ENCODE results near the gene KCNMA1.

KCNMA1 gene

GRCh38 chr10:77289790-77290189 is 347.8 kb downstream of the KCNMA1 start:
- no peak overlapping the region for H2BK15ac ChIP-seq (ENCODE audit: low read length)
- H3K4me1 ChIP-seq (ENCODE audit: control insufficient read depth in 2 of 2, insufficient read depth in 1 of 2, low read depth in 1 of 2, low read length in 2 of 2): peaks cover 0 to 31% of the 10 kb centered on the region in 2 donors
- no peak overlapping the region for H3K27ac ChIP-seq (replicated peaks; ENCODE audit: low read length)
- no peak overlapping the region for H2BK5ac ChIP-seq (ENCODE audit: low read length)
- H4K8ac ChIP-seq (ENCODE audit: low read depth, low read length): no peak overlapping the region
- WGBS, 2 donors (ENCODE audit: extremely low coverage in 2 of 2, insufficient read length in 2 of 2, insufficient replicate concordance in 1 of 2): no CpG with 5 or more reads among the region's 5 CpGs
- no peak overlapping the region for H3K23ac ChIP-seq (ENCODE audit: low read depth, low read length, poor library complexity)
- H3K4ac ChIP-seq (ENCODE audit: low read length): no peak overlapping the region
- no peak overlapping the region for H3K9ac ChIP-seq (ENCODE audit: low read depth, low read length, poor library complexity)
- no peaks in the 10 kb centered on the region for H3K9me3 ChIP-seq (replicated peaks in 1 of 2; ENCODE audit: control insufficient read depth in 2 of 2, insufficient read depth in 1 of 2, low read depth in 1 of 2, low read length in 2 of 2)
- no peaks in the 10 kb centered on the region for H3K27me3 ChIP-seq (ENCODE audit: control insufficient read depth in 3 of 3, insufficient read depth in 3 of 3, low read depth in 1 of 3, low read length in 3 of 3)
- no peak for DNase-seq (ENCODE audit: low spot score)
- no peak overlapping the region for H2AK5ac ChIP-seq (ENCODE audit: low read depth, low read length)
- H4K91ac ChIP-seq (ENCODE audit: low read depth, low read length, poor library complexity): no peak overlapping the region
- H3K18ac ChIP-seq (ENCODE audit: low read length): no peak overlapping the region
- no peaks in the 10 kb centered on the region for H3K36me3 ChIP-seq (replicated peaks in 1 of 2; ENCODE audit: control insufficient read depth in 2 of 2, insufficient read depth in 2 of 2, low read length in 2 of 2)
- no peak overlapping the region for H3K4me3 ChIP-seq (ENCODE audit: low read length in 2 of 2)
- no peak overlapping the region for H2BK12ac ChIP-seq (ENCODE audit: low read length)
- no peak overlapping the region for H3K4me2 ChIP-seq (ENCODE audit: insufficient read depth, low read length, poor library complexity, severe bottlenecking)
- H3K14ac ChIP-seq (ENCODE audit: low read length): no peak overlapping the region
- H2AFZ ChIP-seq (ENCODE audit: low read length): no peak overlapping the region
- no peak overlapping the region for H2BK120ac ChIP-seq (ENCODE audit: low read depth, low read length)
- H3K79me1 ChIP-seq (ENCODE audit: low read depth, low read length): no peaks in the 10 kb centered on the region

- Histone ChIP-seq H3K4ac (ENCODE audit: low read length) (no peak overlapping the region), H4K91ac (ENCODE audit: low read depth, low read length, poor library complexity) (no peak overlapping the region), H3K27me3 (ENCODE audit: control insufficient read depth in 3 of 3, insufficient read depth in 3 of 3, low read depth in 1 of 3, low read length in 3 of 3) (no peaks in the 10 kb centered on the region), H3K36me3 (replicated peaks in 1 of 2; ENCODE audit: control insufficient read depth in 2 of 2, insufficient read depth in 2 of 2, low read length in 2 of 2) (no peaks in the 10 kb centered on the region), H3K4me1 (ENCODE audit: control insufficient read depth in 2 of 2, insufficient read depth in 1 of 2, low read depth in 1 of 2, low read length in 2 of 2) (peaks cover 0 to 29% of the 10 kb centered on the region in 2 donors), H4K8ac (ENCODE audit: low read depth, low read length) (no peak overlapping the region), H3K23ac (ENCODE audit: low read depth, low read length, poor library complexity) (no peak overlapping the region), H3K18ac (ENCODE audit: low read length) (peak overlapping the region; percentile 0), H3K4me3 (ENCODE audit: low read length in 2 of 2) (no peak overlapping the region), H2AFZ (ENCODE audit: low read length) (no peak overlapping the region), H2BK12ac (ENCODE audit: low read length) (no peak overlapping the region), H2BK5ac (ENCODE audit: low read length) (no peak overlapping the region), H2BK15ac (ENCODE audit: low read length) (no peak overlapping the region), H2AK5ac (ENCODE audit: low read depth, low read length) (peak overlapping the region; percentile 67), H3K4me2 (ENCODE audit: insufficient read depth, low read length, poor library complexity, severe bottlenecking) (no peak overlapping the region), H3K9me3 (replicated peaks in 1 of 2; ENCODE audit: control insufficient read depth in 2 of 2, insufficient read depth in 1 of 2, low read depth in 1 of 2, low read length in 2 of 2) (no peaks in the 10 kb centered on the region), H3K27ac (replicated peaks; ENCODE audit: low read length) (no peak overlapping the region), H3K14ac (ENCODE audit: low read length) (no peak overlapping the region), H3K79me1 (ENCODE audit: low read depth, low read length) (no peaks in the 10 kb centered on the region), H2BK120ac (ENCODE audit: low read depth, low read length) (no peak overlapping the region), H3K9ac (ENCODE audit: low read depth, low read length, poor library complexity) (no peak overlapping the region)
- no CpG with 5 or more reads among the region's 3 CpGs for WGBS, 2 donors (ENCODE audit: extremely low coverage in 2 of 2, insufficient read length in 2 of 2, insufficient replicate concordance in 1 of 2)
- no peak for DNase-seq (ENCODE audit: low spot score)
Observed at GRCh38 chr10:77289027-77289501, 348.5 kb downstream of the KCNMA1 start.

- H4K8ac ChIP-seq (ENCODE audit: low read depth, low read length): no peak overlapping the region
- H3K18ac ChIP-seq (ENCODE audit: low read length): no peak overlapping the region
- H3K79me1 ChIP-seq (ENCODE audit: low read depth, low read length): no peaks in the 10 kb centered on the region
- no peak overlapping the region for H3K4me3 ChIP-seq (ENCODE audit: low read length in 2 of 2)
- no peak overlapping the region for H2BK120ac ChIP-seq (ENCODE audit: low read depth, low read length)
- H3K27ac ChIP-seq (replicated peaks; ENCODE audit: low read length): no peak overlapping the region
- H2BK15ac ChIP-seq (ENCODE audit: low read length): no peak overlapping the region
- no peak overlapping the region for H2BK5ac ChIP-seq (ENCODE audit: low read length)
- H3K4me2 ChIP-seq (ENCODE audit: insufficient read depth, low read length, poor library complexity, severe bottlenecking): no peak overlapping the region
- no peak overlapping the region for H3K23ac ChIP-seq (ENCODE audit: low read depth, low read length, poor library complexity)
- no peak overlapping the region for H3K4ac ChIP-seq (ENCODE audit: low read length)
- WGBS, 2 donors (ENCODE audit: extremely low coverage in 2 of 2, insufficient read length in 2 of 2, insufficient replicate concordance in 1 of 2): no CpG with 5 or more reads among the region's 2 CpGs
- H3K4me1 ChIP-seq (ENCODE audit: control insufficient read depth in 2 of 2, insufficient read depth in 1 of 2, low read depth in 1 of 2, low read length in 2 of 2): peaks cover 0 to 25% of the 10 kb centered on the region in 2 donors
- no peaks in the 10 kb centered on the region for H3K36me3 ChIP-seq (replicated peaks in 1 of 2; ENCODE audit: control insufficient read depth in 2 of 2, insufficient read depth in 2 of 2, low read length in 2 of 2)
- no peak overlapping the region for H2AK5ac ChIP-seq (ENCODE audit: low read depth, low read length)
- no peak overlapping the region for H3K9ac ChIP-seq (ENCODE audit: low read depth, low read length, poor library complexity)
- no peak overlapping the region for H2BK12ac ChIP-seq (ENCODE audit: low read length)
- H3K27me3 ChIP-seq (ENCODE audit: control insufficient read depth in 3 of 3, insufficient read depth in 3 of 3, low read depth in 1 of 3, low read length in 3 of 3): no peaks in the 10 kb centered on the region
- DNase-seq (ENCODE audit: low spot score): no peak
- H2AFZ ChIP-seq (ENCODE audit: low read length): no peak overlapping the region
- no peaks in the 10 kb centered on the region for H3K9me3 ChIP-seq (replicated peaks in 1 of 2; ENCODE audit: control insufficient read depth in 2 of 2, insufficient read depth in 1 of 2, low read depth in 1 of 2, low read length in 2 of 2)
- H3K14ac ChIP-seq (ENCODE audit: low read length): no peak overlapping the region
- H4K91ac ChIP-seq (ENCODE audit: low read depth, low read length, poor library complexity): no peak overlapping the region
Observed at GRCh38 chr10:77287647-77288120, 349.9 kb downstream of the KCNMA1 start.

- H2AFZ ChIP-seq (ENCODE audit: low read length): no peak overlapping the region
- DNase-seq (ENCODE audit: low spot score): no peak
- no peak overlapping the region for H3K4me2 ChIP-seq (ENCODE audit: insufficient read depth, low read length, poor library complexity, severe bottlenecking)
- H2BK15ac ChIP-seq (ENCODE audit: low read length): no peak overlapping the region
- H2BK12ac ChIP-seq (ENCODE audit: low read length): no peak overlapping the region
- H4K91ac ChIP-seq (ENCODE audit: low read depth, low read length, poor library complexity): no peak overlapping the region
- H2BK120ac ChIP-seq (ENCODE audit: low read depth, low read length): no peak overlapping the region
- no peak overlapping the region for H2BK5ac ChIP-seq (ENCODE audit: low read length)
- no peaks in the 10 kb centered on the region for H3K36me3 ChIP-seq (replicated peaks in 1 of 2; ENCODE audit: control insufficient read depth in 2 of 2, insufficient read depth in 2 of 2, low read length in 2 of 2)
- H3K27ac ChIP-seq (replicated peaks; ENCODE audit: low read length): no peak overlapping the region
- H3K23ac ChIP-seq (ENCODE audit: low read depth, low read length, poor library complexity): no peak overlapping the region
- no CpG with 5 or more reads among the region's 6 CpGs for WGBS, 2 donors (ENCODE audit: extremely low coverage in 2 of 2, insufficient read length in 2 of 2, insufficient replicate concordance in 1 of 2)
- no peaks in the 10 kb centered on the region for H3K9me3 ChIP-seq (replicated peaks in 1 of 2; ENCODE audit: control insufficient read depth in 2 of 2, insufficient read depth in 1 of 2, low read depth in 1 of 2, low read length in 2 of 2)
- no peak overlapping the region for H3K9ac ChIP-seq (ENCODE audit: low read depth, low read length, poor library complexity)
- H3K14ac ChIP-seq (ENCODE audit: low read length): no peak overlapping the region
- no peak overlapping the region for H2AK5ac ChIP-seq (ENCODE audit: low read depth, low read length)
- no peak overlapping the region for H4K8ac ChIP-seq (ENCODE audit: low read depth, low read length)
- no peaks in the 10 kb centered on the region for H3K79me1 ChIP-seq (ENCODE audit: low read depth, low read length)
- no peaks in the 10 kb centered on the region for H3K27me3 ChIP-seq (ENCODE audit: control insufficient read depth in 3 of 3, insufficient read depth in 3 of 3, low read depth in 1 of 3, low read length in 3 of 3)
- H3K4me1 ChIP-seq (ENCODE audit: control insufficient read depth in 2 of 2, insufficient read depth in 1 of 2, low read depth in 1 of 2, low read length in 2 of 2): peaks cover 0 to 21% of the 10 kb centered on the region in 2 donors
- no peak overlapping the region for H3K4ac ChIP-seq (ENCODE audit: low read length)
- H3K18ac ChIP-seq (ENCODE audit: low read length): no peak overlapping the region
- no peak overlapping the region for H3K4me3 ChIP-seq (ENCODE audit: low read length in 2 of 2)
Observed at GRCh38 chr10:77286531-77287508, 350.8 kb downstream of the KCNMA1 start.

All from neuronal stem cell (in vitro differentiated cells).